ENCODE data around the gene CDKN2D.
A peak's percentile ranks its signal among the peaks of the same experiment; 100 is the strongest.

CDKN2D gene

DNA sequence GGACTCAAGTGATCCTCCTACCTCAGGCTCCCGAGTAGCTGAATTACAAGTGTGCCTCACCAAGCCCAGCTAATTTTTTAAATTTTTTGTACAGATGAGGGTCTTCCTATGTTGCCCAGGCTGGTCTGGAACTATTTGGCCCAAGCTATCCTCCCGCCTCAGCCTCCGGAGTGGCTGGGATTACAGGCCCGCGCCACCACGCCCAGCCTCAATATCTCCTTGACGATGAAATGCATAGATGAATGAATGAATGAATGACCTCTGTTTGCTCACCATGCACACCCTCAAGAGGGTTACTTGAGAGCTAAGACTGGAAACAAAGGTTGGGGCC, 33.2 kb upstream of the CDKN2D start:
- H3K4me1 ChIP-seq: peaks cover 0 to 33% (median 22%) of the 10 kb centered on the region in 4 donors
- H3K27me3 ChIP-seq: no peaks in the 10 kb centered on the region
- no peaks in the 10 kb centered on the region for H3K36me3 ChIP-seq
- H3K9me3 ChIP-seq: no peaks in the 10 kb centered on the region
- H3K4me3 ChIP-seq: peak overlapping the region; percentile 88 to 97
- DNase-seq: no peak
- intact Hi-C loops (cut with DNase I; ENCODE audit: low total_unique reads): no loop called here
- peak overlapping the region in 1 of 2 donors; percentile 96 for H3K27ac ChIP-seq
- TF ChIP-seq, protein P1, sequence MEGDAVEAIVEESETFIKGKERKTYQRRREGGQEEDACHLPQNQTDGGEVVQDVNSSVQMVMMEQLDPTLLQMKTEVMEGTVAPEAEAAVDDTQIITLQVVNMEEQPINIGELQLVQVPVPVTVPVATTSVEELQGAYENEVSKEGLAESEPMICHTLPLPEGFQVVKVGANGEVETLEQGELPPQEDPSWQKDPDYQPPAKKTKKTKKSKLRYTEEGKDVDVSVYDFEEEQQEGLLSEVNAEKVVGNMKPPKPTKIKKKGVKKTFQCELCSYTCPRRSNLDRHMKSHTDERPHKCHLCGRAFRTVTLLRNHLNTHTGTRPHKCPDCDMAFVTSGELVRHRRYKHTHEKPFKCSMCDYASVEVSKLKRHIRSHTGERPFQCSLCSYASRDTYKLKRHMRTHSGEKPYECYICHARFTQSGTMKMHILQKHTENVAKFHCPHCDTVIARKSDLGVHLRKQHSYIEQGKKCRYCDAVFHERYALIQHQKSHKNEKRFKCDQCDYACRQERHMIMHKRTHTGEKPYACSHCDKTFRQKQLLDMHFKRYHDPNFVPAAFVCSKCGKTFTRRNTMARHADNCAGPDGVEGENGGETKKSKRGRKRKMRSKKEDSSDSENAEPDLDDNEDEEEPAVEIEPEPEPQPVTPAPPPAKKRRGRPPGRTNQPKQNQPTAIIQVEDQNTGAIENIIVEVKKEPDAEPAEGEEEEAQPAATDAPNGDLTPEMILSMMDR (IDR thresholded peaks at IDR 0.05): no peak

DNA sequence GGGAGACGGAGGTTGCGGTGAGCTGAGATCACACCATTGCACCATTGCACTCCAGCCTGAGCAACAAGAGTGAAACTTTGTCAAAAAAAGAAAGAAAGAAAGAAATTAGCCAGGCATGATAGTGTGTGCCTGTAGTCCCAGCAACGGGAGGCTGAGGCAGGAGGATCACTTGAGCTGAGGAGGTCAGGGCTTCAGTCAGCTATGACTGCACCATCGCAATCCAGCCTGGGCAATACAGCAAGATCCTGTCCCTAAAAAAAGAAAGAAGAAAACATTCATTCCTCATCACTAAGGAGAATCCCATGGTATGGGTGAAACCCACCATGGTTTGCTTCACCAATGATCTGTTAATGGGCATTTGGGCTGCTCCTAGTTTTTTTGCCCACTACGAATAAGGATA, 31.4 kb upstream of the CDKN2D start:
- Histone ChIP-seq H3K4me1 (peaks cover 0 to 24% (median 20%) of the 10 kb centered on the region in 4 donors), H3K27ac (no peak overlapping the region), H3K27me3 (no peaks in the 10 kb centered on the region), H3K4me3 (no peak overlapping the region), H3K9me3 (no peaks in the 10 kb centered on the region), H3K36me3 (no peaks in the 10 kb centered on the region)
- TF ChIP-seq, protein P1 (IDR thresholded peaks at IDR 0.05): no peak
- intact Hi-C loops (cut with DNase I; ENCODE audit: low total_unique reads): no loop called here
- DNase-seq: no peak

DNA sequence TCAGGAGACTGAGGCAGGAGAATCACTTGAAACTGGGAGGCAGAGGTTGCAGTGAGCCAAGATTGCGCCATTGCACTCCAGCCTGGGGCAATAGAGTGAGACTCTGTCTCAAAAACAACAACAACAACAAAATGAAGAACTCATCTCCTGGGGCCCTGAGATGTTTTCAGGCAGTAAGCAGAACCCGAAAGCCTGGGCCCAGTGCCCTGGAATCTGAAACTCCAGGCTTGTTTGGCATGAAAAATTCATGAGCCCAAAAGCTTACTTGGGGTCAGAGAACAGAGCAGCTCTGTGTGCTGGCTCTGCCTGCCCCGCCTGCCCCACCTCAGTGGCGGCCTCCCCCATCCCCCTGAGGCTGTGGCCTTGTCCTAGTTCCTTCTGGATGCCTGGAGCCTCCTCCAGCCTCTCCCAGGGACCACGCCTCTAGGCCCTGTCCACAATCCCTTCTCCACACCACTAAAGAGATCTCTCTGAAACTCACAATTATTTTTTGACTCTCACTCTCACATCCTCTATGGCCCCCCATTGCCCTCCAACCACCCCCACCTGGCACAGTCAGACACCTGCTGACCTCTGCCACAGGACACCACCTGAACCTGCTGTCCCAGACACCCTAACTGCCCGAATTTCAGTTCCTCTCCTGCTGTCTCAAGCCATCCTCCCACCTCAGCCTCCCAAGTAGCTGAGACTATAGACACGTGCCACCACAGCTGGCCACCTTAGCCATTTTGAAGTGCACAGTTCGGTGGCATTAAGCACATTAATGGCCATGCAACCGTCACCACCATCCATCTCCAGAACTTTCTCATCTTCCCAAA, 25.2 kb upstream of the CDKN2D start:
- Histone ChIP-seq H3K36me3 (no peaks in the 10 kb centered on the region), H3K27me3 (peaks cover 0 to 17% of the 10 kb centered on the region in 2 donors), H3K9me3 (no peaks in the 10 kb centered on the region), H3K27ac (peak overlapping the region in 1 of 2 donors; percentile 64), H3K4me3 (no peak overlapping the region), H3K4me1 (peaks cover 0 to 12% (median 6%) of the 10 kb centered on the region in 4 donors)
- TF ChIP-seq, protein P1 (IDR thresholded peaks at IDR 0.05): no peak
- intact Hi-C loops (cut with DNase I; ENCODE audit: low total_unique reads): no loop called here
- DNase-seq: peak; percentile 38 to 76

DNA sequence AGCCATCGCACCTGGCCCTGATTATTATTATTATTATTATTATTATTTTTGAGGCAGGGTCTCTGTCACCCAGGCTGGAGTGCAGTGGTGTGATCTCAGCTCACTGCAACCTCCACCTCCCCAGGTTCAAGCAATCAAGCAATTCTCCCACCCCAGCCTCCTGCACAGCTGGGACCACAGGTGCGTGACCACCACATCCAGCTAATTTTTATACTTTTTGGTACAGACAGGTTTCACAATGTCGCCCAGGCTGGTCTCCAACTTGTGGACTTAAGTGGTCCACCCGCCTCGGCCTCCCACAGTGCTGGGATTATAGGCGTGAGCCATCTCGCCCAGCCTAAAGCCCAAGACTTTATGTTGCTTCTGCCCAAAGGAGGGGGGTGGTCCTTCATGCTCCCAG, 24.4 kb upstream of the CDKN2D start:
- TF ChIP-seq, protein P1 (IDR thresholded peaks at IDR 0.05): no peak
- Histone ChIP-seq H3K4me1 (peaks cover 0 to 12% (median 6%) of the 10 kb centered on the region in 4 donors), H3K27me3 (peaks cover 0 to 26% of the 10 kb centered on the region in 2 donors), H3K36me3 (no peaks in the 10 kb centered on the region), H3K27ac (peak overlapping the region in 1 of 2 donors; percentile 64), H3K4me3 (no peak overlapping the region), H3K9me3 (no peaks in the 10 kb centered on the region)
- intact Hi-C loops (cut with DNase I; ENCODE audit: low total_unique reads): no loop called here
- DNase-seq: no peak

DNA sequence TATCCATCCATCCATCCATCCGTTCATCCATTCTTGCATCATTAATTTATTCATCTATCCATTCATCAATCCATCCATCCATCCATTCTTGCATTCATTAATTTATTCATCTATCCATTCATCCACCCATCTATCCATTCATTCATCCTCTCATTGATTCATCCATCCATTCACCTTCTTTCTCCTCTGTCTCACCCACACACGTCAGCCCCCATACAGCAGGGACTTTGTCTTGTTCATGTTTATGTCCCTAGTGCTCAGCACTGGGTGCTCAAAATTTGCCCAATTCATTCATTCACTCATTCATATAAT, 19.0 kb upstream of the CDKN2D start:
- TF ChIP-seq, protein P1 (IDR thresholded peaks at IDR 0.05): no peak
- Histone ChIP-seq H3K4me1 (no peaks in the 10 kb centered on the region), H3K9me3 (no peaks in the 10 kb centered on the region), H3K36me3 (no peaks in the 10 kb centered on the region), H3K4me3 (no peak overlapping the region), H3K27me3 (peaks cover 0 to 41% of the 10 kb centered on the region in 2 donors), H3K27ac (no peak overlapping the region)
- DNase-seq: no peak
- intact Hi-C loops (cut with DNase I; ENCODE audit: low total_unique reads): no loop called here

Measured in tibial artery (tissue), 4 donors.